B cell (primary cell): ENCODE results near the gene AGPAT1. TPM values are rescaled to one million over a fixed set of nuclear protein-coding genes. Genes with fewer than 3 reads are reported as not detected.

Experiments
- ATAC-seq: fragments of 200-7000 bp; cut with Tn5 transposase; one replicate; pipeline ENCODE4 v1.10.0; 2021; ENCODE audit warnings: low read depth, mild to moderate bottlenecking, moderate number of reproducible peaks, moderate library complexity
- CTCF ChIA-PET: fragments of 350-600 bp; sonication (Branson Sonifier 250); formaldehyde crosslinking; loops from one replicate; lab custom pipeline; 2021; ENCODE audit warnings: antibody characterized with exemption, inconsistent platforms; lab: Charles Lee
- POLR2A ChIA-PET: fragments of 350-600 bp; sonication (Branson Sonifier 250); formaldehyde crosslinking; loops from one replicate; lab custom pipeline; 2021; ENCODE audit warnings: antibody characterized with exemption; lab: Charles Lee
- DNase-seq: peaks from one replicate; pipeline ENCODE4 v3.0.0; 2013
- H2AFZ ChIP-seq: 2 replicates; pipeline ENCODE4 v1.6.1; 2012; ENCODE audit warnings: mild to moderate bottlenecking, low read depth, low read length; ENCODE audit not compliant: insufficient read depth, poor library complexity, severe bottlenecking
- H3K27ac ChIP-seq, 2 donors: 1 replicate in 1 of 2; 2 replicates in 1 of 2; pipeline ENCODE4 v1.5.1; 2012 to 2013; ENCODE audit warnings: low read length in 2 of 2, mild to moderate bottlenecking in 2 of 2, moderate library complexity in 1 of 2
- H3K27me3 ChIP-seq, 4 experiments: fragments of 200-600 bp in 1 of 4; sonication (generic) in 1 of 4; replicated peaks in 1 of 4; 1 replicate in 2 of 4; 2 replicates in 2 of 4; pipeline versions ENCODE4 v1.6.1 to v1.7.0; 2013 to 2016; ENCODE audit warnings: low read length in 3 of 4, mild to moderate bottlenecking in 2 of 4, mixed read lengths in 1 of 4, moderate library complexity in 1 of 4; ENCODE audit not compliant: insufficient read depth in 4 of 4, control insufficient read depth in 3 of 4; ENCODE audit errors: control extremely low read depth in 1 of 4
- H3K36me3 ChIP-seq, 2 experiments: replicated peaks in 1 of 2; 1 replicate in 1 of 2; 2 replicates in 1 of 2; pipeline versions ENCODE4 v1.6.1 to v1.7.1; 2013; ENCODE audit warnings: low read length in 1 of 2; ENCODE audit not compliant: insufficient read depth in 2 of 2, control insufficient read depth in 1 of 2; ENCODE audit errors: control extremely low read depth in 1 of 2, extremely low read depth in 1 of 2
- H3K4me1 ChIP-seq, 2 donors: fragments of 200-600 bp in 1 of 2; sonication (generic) in 1 of 2; 1 replicate in 1 of 2; 2 replicates in 1 of 2; pipeline versions ENCODE4 v1.5.1 to v1.6.1; 2013 to 2017; ENCODE audit warnings: low read length in 2 of 2; ENCODE audit not compliant: control insufficient read depth in 2 of 2, insufficient read depth in 2 of 2
- H3K4me2 ChIP-seq: replicated peaks from 2 replicates; pipeline ENCODE3; 2012; ENCODE audit warnings: mild to moderate bottlenecking, low read depth, low read length; ENCODE audit not compliant: poor library complexity, severe bottlenecking
- H3K4me3 ChIP-seq, 5 experiments: fragments of 200-600 bp in 1 of 5; sonication (generic) in 1 of 5; 1 replicate in 3 of 5; 2 replicates in 2 of 5; pipeline versions ENCODE4 v1.5.1 to v1.7.0; 2011 to 2016; ENCODE audit warnings: low read length in 4 of 5, mild to moderate bottlenecking in 4 of 5, low read depth in 2 of 5, control low read depth in 1 of 5, moderate library complexity in 1 of 5; ENCODE audit not compliant: insufficient read depth in 1 of 5; ENCODE audit errors: control extremely low read depth in 1 of 5, extremely low read depth in 1 of 5
- H3K79me2 ChIP-seq: fragments of 200-600 bp; sonication (generic); one replicate; pipeline ENCODE4 v1.6.0; 2016; ENCODE audit warnings: low read length; ENCODE audit not compliant: control insufficient read depth, insufficient read depth
- H3K9ac ChIP-seq: fragments of 200-600 bp; sonication (generic); 2 replicates; pipeline ENCODE4 v1.6.1; 2017; ENCODE audit warnings: mild to moderate bottlenecking, low read length, moderate library complexity
- H3K9me3 ChIP-seq, 3 donors: one replicate each; pipeline versions ENCODE4 v1.6.1 to v1.7.1; 2013; ENCODE audit warnings: low read length in 2 of 3; ENCODE audit not compliant: control insufficient read depth in 2 of 3, insufficient read depth in 1 of 3; ENCODE audit errors: control extremely low read depth in 1 of 3
- H4K20me1 ChIP-seq: 2 replicates; pipeline ENCODE4 v1.6.0; 2012; ENCODE audit warnings: mild to moderate bottlenecking, low read length; ENCODE audit not compliant: insufficient read depth, control insufficient read depth, poor library complexity, severe bottlenecking
- H3K27ac Mint-ChIP-seq: one replicate; pipeline ENCODE4 v1.8.0; 2021; ENCODE audit warnings: mixed read lengths
- H3K27me3 Mint-ChIP-seq: one replicate; pipeline ENCODE4 v1.8.0; 2021; ENCODE audit warnings: mixed read lengths
- H3K4me1 Mint-ChIP-seq: one replicate; pipeline ENCODE4 v1.8.0; 2021; ENCODE audit warnings: mixed read lengths
- H3K4me3 Mint-ChIP-seq: one replicate; pipeline ENCODE4 v1.8.0; 2021; ENCODE audit warnings: mixed read lengths
- H3K9me3 Mint-ChIP-seq: one replicate; pipeline ENCODE4 v1.8.0; 2022; ENCODE audit warnings: mixed read lengths; ENCODE audit not compliant: insufficient read depth
- EZH2 ChIP-seq: IDR thresholded peaks from 2 replicates; pipeline ENCODE4 v1.6.1; 2012; ENCODE audit warnings: borderline replicate concordance, low read depth, mild to moderate bottlenecking, moderate library complexity, low read length; ENCODE audit not compliant: insufficient read depth, poor library complexity, severe bottlenecking
- WGBS: methylation state at CpG from one replicate; pipeline ENCODE4 v1.1.5; 2013; ENCODE audit warnings: missing lambda C conversion rate; ENCODE audit not compliant: insufficient coverage; 5-methylcytosine and 5-hydroxymethylcytosine counted together
- intact Hi-C: fragments of 100-400 bp; cut with micrococcal nuclease; formaldehyde crosslinking; loops from one replicate; pipeline ENCODE4 v1.10.0; 2022
- polyA plus RNA-seq: library from polyadenylated mRNA; depleted of rRNA; stranded (reverse); fragments of >200 nt; gene quantifications from 2 replicates; pipeline ENCODE4 v1.2.3, GENCODE V29; 2012
- total RNA-seq, 2 donors: library from RNA; stranded (reverse); fragments of 120-200 nt in 1 of 2; gene quantifications; 1 replicate in 1 of 2; 2 replicates in 1 of 2; pipeline versions ENCODE4 v1.2.3 to v1.2.4, GENCODE V29; 2013 to 2022
- TF ChIP-seq, protein P1 (sequence below): fragments of 200-600 bp; IDR thresholded peaks from one replicate; pipeline ENCODE4 v1.8.0; 2022; ENCODE audit warnings: antibody characterized with exemption, mild to moderate bottlenecking

The AGPAT1 gene
- total and polyA plus RNA-seq, 2 donors (not counting 1 experiment from before 2014, with no cell fraction given) = 29.8 to 37.1 TPM

DNA sequence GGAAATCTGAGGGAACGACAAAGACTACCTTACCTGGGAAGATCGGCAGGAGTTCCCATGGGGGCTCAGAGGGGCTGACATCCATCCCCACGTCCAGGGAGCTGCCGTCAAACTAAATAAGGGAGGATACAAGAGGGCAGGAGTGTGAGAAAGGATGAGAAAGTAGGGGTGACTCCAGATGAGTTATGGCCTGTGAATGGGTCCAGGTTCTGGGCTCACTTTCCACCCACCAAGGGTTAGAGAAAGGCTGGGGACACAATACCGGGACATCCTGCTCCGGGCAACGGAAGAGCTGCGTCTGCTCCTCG is 48.5 kb downstream of the AGPAT1 start:
- ATAC-seq = no peak

DNA sequence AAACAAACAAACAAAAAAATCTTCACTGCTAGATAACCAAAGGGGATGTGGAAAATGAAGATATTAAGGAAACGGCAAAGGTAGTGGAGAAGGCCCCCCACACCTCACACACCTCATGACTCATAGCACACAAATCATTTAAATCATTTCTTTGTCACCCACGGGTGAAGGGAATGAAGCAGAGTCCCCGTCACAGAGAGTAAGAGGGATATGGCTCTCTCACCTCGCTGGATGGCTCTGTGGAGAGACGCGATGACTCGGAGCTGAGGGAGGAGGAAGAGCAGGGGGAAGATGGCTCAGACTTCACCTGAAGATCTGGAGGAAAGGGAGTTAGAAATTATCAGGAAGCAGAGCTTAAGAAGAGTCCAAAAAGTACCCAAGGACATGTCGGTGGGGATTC is 49.0 kb downstream of the AGPAT1 start:
- Histone ChIP-seq H4K20me1 (peaks cover 18% of the 10 kb centered on the region), H3K4me1 (peaks cover 26 to 36% of the 10 kb centered on the region in 2 donors), H3K4me2 (peak overlapping the region; percentile 86), H3K79me2 (peaks cover 54% of the 10 kb centered on the region), H3K36me3 (peaks cover 10 to 47% of the 10 kb centered on the region in 2 experiments), H2AFZ (no peak overlapping the region), H3K27me3 (no peaks in the 10 kb centered on the region), H3K27ac (peak overlapping the region in 1 of 2 donors; percentile 91), H3K4me3 (peak overlapping the region in 3 of 5 experiments; percentile 85 to 100 (median 100)), H3K9me3 (peaks cover 0 to 2% (median 0%) of the 10 kb centered on the region in 3 donors), H3K9ac (peak overlapping the region; percentile 92)
- no peak for DNase-seq
- Mint-ChIP-seq H3K9me3 (no peaks in the 10 kb centered on the region), H3K27ac (peak overlapping the region; percentile 95), H3K4me3 (peak overlapping the region; percentile 98), H3K4me1 (peaks cover 48% of the 10 kb centered on the region), H3K27me3 (no peaks in the 10 kb centered on the region)
- intact Hi-C loops = loop anchor here (10.0 kb wide), 1 partner anchor 668 kb away; no protein-coding TSS in a partner anchor
- TF ChIP-seq EZH2 = no peak
- TF ChIP-seq, protein P1, sequence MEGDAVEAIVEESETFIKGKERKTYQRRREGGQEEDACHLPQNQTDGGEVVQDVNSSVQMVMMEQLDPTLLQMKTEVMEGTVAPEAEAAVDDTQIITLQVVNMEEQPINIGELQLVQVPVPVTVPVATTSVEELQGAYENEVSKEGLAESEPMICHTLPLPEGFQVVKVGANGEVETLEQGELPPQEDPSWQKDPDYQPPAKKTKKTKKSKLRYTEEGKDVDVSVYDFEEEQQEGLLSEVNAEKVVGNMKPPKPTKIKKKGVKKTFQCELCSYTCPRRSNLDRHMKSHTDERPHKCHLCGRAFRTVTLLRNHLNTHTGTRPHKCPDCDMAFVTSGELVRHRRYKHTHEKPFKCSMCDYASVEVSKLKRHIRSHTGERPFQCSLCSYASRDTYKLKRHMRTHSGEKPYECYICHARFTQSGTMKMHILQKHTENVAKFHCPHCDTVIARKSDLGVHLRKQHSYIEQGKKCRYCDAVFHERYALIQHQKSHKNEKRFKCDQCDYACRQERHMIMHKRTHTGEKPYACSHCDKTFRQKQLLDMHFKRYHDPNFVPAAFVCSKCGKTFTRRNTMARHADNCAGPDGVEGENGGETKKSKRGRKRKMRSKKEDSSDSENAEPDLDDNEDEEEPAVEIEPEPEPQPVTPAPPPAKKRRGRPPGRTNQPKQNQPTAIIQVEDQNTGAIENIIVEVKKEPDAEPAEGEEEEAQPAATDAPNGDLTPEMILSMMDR = no peak
- WGBS = 84% methylated on average over 7 of the region's 8 CpGs
- ChIA-PET CTCF (interaction anchor here (0.6 to 4.8 kb wide), 3 partner anchors 9 to 446 kb away, joined by 3 to 40 read pairs (median 10); partner anchors contain the start of gene LY6G5C), POLR2A (interaction anchor here (0.6 kb wide), 1 partner anchor 725 kb away, joined by 3 read pairs; no protein-coding TSS in a partner anchor)
- no peak for ATAC-seq

More for the DNA sequence above, 48.5 kb downstream of the AGPAT1 start:
- 8% methylated on average over 7 of the region's 9 CpGs for WGBS
- Histone ChIP-seq H3K9ac (peak overlapping the region; percentile 92), H3K4me2 (peak overlapping the region; percentile 86), H3K36me3 (peaks cover 7 to 43% of the 10 kb centered on the region in 2 experiments), H3K9me3 (peaks cover 0 to 2% (median 0%) of the 10 kb centered on the region in 3 donors), H3K27me3 (no peaks in the 10 kb centered on the region), H2AFZ (peak overlapping the region; percentile 90), H3K4me1 (peaks cover 26 to 36% of the 10 kb centered on the region in 2 donors), H3K79me2 (peaks cover 50% of the 10 kb centered on the region), H3K4me3 (peak overlapping the region; percentile 82 to 100 (median 99)), H4K20me1 (peaks cover 15% of the 10 kb centered on the region), H3K27ac (peak overlapping the region in 1 of 2 donors; percentile 91)
- intact Hi-C loops = loop anchor here (10.0 kb wide), 1 partner anchor 667 kb away; no protein-coding TSS in a partner anchor
- peak overlapping the region; percentile 98 for H3K4me3 Mint-ChIP-seq
- H3K4me1 Mint-ChIP-seq = peaks cover 48% of the 10 kb centered on the region
- no peaks in the 10 kb centered on the region for H3K27me3 Mint-ChIP-seq
- CTCF ChIA-PET = interaction anchor here (0.6 to 4.8 kb wide), 4 partner anchors 9 to 446 kb away, joined by 3 to 40 read pairs (median 6); partner anchors contain the start of gene LY6G5C
- TF ChIP-seq, protein P1 = no peak
- no peak for TF ChIP-seq EZH2
- POLR2A ChIA-PET = interaction anchor here (0.6 to 2.0 kb wide), 5 partner anchors 65 to 724 kb away, joined by 3 to 15 read pairs (median 6); partner anchors contain the start of genes DXO and GPSM3
- H3K27ac Mint-ChIP-seq = peak overlapping the region; percentile 95
- H3K9me3 Mint-ChIP-seq = no peaks in the 10 kb centered on the region
- peak; percentile 39 for DNase-seq
